ENCODE measurements around the gene RUNX1.

- TF ChIP-seq PPARA (CRISPR knock-in tag; IDR thresholded peaks at IDR 0.05; ENCODE audit: borderline replicate concordance) (no peak), ISL1 (CRISPR knock-in tag; IDR thresholded peaks at IDR 0.05) (no peak), POU6F1 (CRISPR knock-in tag; IDR thresholded peaks at IDR 0.05; ENCODE audit: borderline replicate concordance, low read depth) (no peak), TSHZ2 (CRISPR knock-in tag; IDR thresholded peaks at IDR 0.05) (no peak), CSRNP3 (CRISPR knock-in tag; IDR thresholded peaks at IDR 0.05) (no peak), ZFP3 (CRISPR knock-in tag; IDR thresholded peaks at IDR 0.05) (no peak), BACH2 (CRISPR knock-in tag; IDR thresholded peaks at IDR 0.05; ENCODE audit: borderline replicate concordance) (no peak), ESRRG (CRISPR knock-in tag; IDR thresholded peaks at IDR 0.05) (no peak), ZNF70 (CRISPR knock-in tag; IDR thresholded peaks at IDR 0.05) (no peak)
These were observed 212.8 kb downstream of the RUNX1 start for GRCh38 chr21:34836103-34836932.

Data from SK-N-SH treated with all-trans-retinoic acid at 6 μM for 48 hours (cell line).